K562 (cell line): Measurements from ENCODE around the gene SHISA5. TPM values are rescaled to one million over a fixed set of nuclear protein-coding genes. Genes with fewer than 3 reads are reported as not detected.

ENCODE experiments used
- ERF ChIP-seq: fragments of 450-650 bp; formaldehyde crosslinking; IDR thresholded peaks from 2 replicates; pipeline ENCODE4 v1.4.0; 2020; ENCODE audit warnings: mild to moderate bottlenecking, mixed read lengths
- FOXA1 ChIP-seq: fragments of 450-650 bp; IDR thresholded peaks from 2 replicates; pipeline ENCODE4 v1.6.1; 2016; ENCODE audit warnings: mild to moderate bottlenecking, borderline replicate concordance
- HMG20B ChIP-seq: fragments of 250-450 bp; sonication (Bioruptor Pico); IDR thresholded peaks from 2 replicates; pipeline ENCODE4 v1.5.0; 2021; ENCODE audit warnings: mild to moderate bottlenecking
- ILF3 ChIP-seq: fragments of 450-650 bp; IDR thresholded peaks from 2 replicates; pipeline ENCODE4 v1.6.1; 2018; ENCODE audit warnings: antibody characterized with exemption, mild to moderate bottlenecking, moderate library complexity, borderline replicate concordance
- KDM1A ChIP-seq, 2 experiments: fragments of 450-650 bp; IDR thresholded peaks; 2 replicates each; pipeline ENCODE4 v1.6.1; 2016; ENCODE audit warnings: mild to moderate bottlenecking in 2 of 2
- MXI1 ChIP-seq: IDR thresholded peaks from 2 replicates; pipeline ENCODE4 v1.6.1; 2011; ENCODE audit warnings: low read depth, mild to moderate bottlenecking, improper control_type of control experiment, low read length
- RHOXF2B ChIP-seq: fragments of 250-450 bp; sonication (Bioruptor Pico); conservative IDR thresholded peaks from 2 replicates; pipeline ENCODE4 v1.5.1; 2021
- SETDB1 ChIP-seq: IDR thresholded peaks from one replicate; pipeline ENCODE4 v1.6.1; 2012; ENCODE audit warnings: low read length, control low read depth, inconsistent platforms
- SMARCC2 ChIP-seq: fragments of 450-650 bp; IDR thresholded peaks from 2 replicates; pipeline ENCODE4 v1.6.1; 2017; ENCODE audit warnings: antibody characterized with exemption, moderate library complexity, mild to moderate bottlenecking, low read depth
- SRSF1 ChIP-seq: fragments of 200-400 bp; formaldehyde crosslinking; IDR thresholded peaks from 2 replicates; pipeline ENCODE4 v1.6.1; 2017; ENCODE audit warnings: mild to moderate bottlenecking, low read depth, low read length, moderate library complexity
- ZNF431 ChIP-seq: sonication (generic); formaldehyde crosslinking; IDR thresholded peaks from 2 replicates; pipeline ENCODE4 v1.8.0; 2022; ENCODE audit warnings: mild to moderate bottlenecking, missing genetic modification reagents
- ZNF444 ChIP-seq: fragments of 250-450 bp; sonication (Bioruptor Pico); IDR thresholded peaks from 2 replicates; pipeline ENCODE4 v1.4.0; 2020; ENCODE audit warnings: mild to moderate bottlenecking, moderate library complexity
- ZNF445 ChIP-seq: fragments of 250-450 bp; sonication (Bioruptor Pico); IDR thresholded peaks from 2 replicates; pipeline ENCODE4 v1.4.0; 2020; ENCODE audit warnings: low read depth, mild to moderate bottlenecking, moderate library complexity
- polyA plus RNA-seq, 8 experiments: library from polyadenylated mRNA; depleted of rRNA in 4 of 8; stranded (reverse) in 5 of 8; unstranded in 3 of 8; fragments of >200 nt; fragmentation: Nextera tagmentation in 2 of 8; fragmentation: Illumina TruSeq in 1 of 8; extraction: Ambion mirVana in 2 of 8; extraction: Trizol in 1 of 8; gene quantifications; 2 replicates each; pipeline versions ENCODE4 v1.2.1 to v1.2.3, GENCODE V29; 2011 to 2014; ENCODE audit warnings: inconsistent platforms in 1 of 8, missing spikeins in 1 of 8
- total RNA-seq, 7 experiments: library from RNA; depleted of rRNA in 6 of 7; stranded (reverse); fragments of >200 nt in 6 of 7; fragmentation: Illumina TruSeq in 2 of 7; extraction: Trizol in 2 of 7; gene quantifications; 2 replicates each; pipeline versions ENCODE4 v1.2.1 to v1.2.3, GENCODE V29; 2011 to 2021; ENCODE audit warnings: low replicate concordance in 1 of 7
- TF ChIP-seq, protein P1 (sequence below): fragments of 450-650 bp; IDR thresholded peaks from 2 replicates; pipeline ENCODE4 v1.6.1; 2016; ENCODE audit warnings: low read depth

The SHISA5 gene
- total and polyA plus RNA-seq, 9 of the 15 experiments (the other 6 are each of a cell fraction or from before 2014, with no cell fraction given), result 8.4 to 85.8 (median 56.1) TPM

DNA sequence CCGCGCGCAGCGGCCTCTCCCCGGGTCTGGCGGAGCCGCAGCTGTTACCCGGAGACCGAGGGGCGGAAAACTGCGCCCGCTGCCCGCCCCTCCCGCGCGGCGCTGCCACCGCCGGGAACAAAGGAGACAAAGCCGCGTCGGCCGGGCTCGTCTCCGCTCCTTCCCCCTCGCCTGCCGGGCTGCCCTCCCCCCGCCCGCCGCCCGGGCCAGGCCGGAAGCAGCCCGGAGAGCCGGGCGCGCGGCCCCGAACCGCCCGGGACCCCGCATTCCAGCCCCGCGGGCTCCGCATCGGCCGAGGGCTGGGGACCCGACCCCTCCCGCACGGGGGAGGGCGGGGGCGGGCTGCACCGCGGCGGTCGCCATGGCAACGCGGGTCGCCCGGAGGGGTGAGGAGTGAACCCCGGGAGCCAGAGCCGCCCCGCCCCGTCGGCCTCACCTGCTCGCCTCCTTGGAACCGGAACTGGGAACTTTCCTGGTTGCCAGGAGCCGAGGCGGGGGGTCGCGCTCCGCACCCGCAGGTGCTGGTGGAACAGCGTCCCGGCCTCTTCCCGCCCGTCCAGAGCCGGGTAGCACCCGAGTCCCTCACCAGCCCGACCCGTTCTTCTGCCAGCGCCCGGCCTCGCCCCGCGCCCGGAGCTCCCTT is 74.5 kb downstream of the SHISA5 start (continued):
- TF ChIP-seq ZNF431 (CRISPR knock-in tag), result no peak
- no peak for TF ChIP-seq MXI1
- no peak for TF ChIP-seq SETDB1
- TF ChIP-seq ZNF445 (CRISPR knock-in tag), result no peak
- TF ChIP-seq ZNF444 (CRISPR knock-in tag), result no peak
- TF ChIP-seq HMG20B (CRISPR knock-in tag), result no peak
- TF ChIP-seq FOXA1, result no peak
- TF ChIP-seq SRSF1, result no peak
- TF ChIP-seq ILF3, result no peak
- no peak for TF ChIP-seq ERF
- TF ChIP-seq SMARCC2, result no peak
- TF ChIP-seq KDM1A (IDR thresholded peaks at IDR 0.05), result no peak
- TF ChIP-seq, protein P1, sequence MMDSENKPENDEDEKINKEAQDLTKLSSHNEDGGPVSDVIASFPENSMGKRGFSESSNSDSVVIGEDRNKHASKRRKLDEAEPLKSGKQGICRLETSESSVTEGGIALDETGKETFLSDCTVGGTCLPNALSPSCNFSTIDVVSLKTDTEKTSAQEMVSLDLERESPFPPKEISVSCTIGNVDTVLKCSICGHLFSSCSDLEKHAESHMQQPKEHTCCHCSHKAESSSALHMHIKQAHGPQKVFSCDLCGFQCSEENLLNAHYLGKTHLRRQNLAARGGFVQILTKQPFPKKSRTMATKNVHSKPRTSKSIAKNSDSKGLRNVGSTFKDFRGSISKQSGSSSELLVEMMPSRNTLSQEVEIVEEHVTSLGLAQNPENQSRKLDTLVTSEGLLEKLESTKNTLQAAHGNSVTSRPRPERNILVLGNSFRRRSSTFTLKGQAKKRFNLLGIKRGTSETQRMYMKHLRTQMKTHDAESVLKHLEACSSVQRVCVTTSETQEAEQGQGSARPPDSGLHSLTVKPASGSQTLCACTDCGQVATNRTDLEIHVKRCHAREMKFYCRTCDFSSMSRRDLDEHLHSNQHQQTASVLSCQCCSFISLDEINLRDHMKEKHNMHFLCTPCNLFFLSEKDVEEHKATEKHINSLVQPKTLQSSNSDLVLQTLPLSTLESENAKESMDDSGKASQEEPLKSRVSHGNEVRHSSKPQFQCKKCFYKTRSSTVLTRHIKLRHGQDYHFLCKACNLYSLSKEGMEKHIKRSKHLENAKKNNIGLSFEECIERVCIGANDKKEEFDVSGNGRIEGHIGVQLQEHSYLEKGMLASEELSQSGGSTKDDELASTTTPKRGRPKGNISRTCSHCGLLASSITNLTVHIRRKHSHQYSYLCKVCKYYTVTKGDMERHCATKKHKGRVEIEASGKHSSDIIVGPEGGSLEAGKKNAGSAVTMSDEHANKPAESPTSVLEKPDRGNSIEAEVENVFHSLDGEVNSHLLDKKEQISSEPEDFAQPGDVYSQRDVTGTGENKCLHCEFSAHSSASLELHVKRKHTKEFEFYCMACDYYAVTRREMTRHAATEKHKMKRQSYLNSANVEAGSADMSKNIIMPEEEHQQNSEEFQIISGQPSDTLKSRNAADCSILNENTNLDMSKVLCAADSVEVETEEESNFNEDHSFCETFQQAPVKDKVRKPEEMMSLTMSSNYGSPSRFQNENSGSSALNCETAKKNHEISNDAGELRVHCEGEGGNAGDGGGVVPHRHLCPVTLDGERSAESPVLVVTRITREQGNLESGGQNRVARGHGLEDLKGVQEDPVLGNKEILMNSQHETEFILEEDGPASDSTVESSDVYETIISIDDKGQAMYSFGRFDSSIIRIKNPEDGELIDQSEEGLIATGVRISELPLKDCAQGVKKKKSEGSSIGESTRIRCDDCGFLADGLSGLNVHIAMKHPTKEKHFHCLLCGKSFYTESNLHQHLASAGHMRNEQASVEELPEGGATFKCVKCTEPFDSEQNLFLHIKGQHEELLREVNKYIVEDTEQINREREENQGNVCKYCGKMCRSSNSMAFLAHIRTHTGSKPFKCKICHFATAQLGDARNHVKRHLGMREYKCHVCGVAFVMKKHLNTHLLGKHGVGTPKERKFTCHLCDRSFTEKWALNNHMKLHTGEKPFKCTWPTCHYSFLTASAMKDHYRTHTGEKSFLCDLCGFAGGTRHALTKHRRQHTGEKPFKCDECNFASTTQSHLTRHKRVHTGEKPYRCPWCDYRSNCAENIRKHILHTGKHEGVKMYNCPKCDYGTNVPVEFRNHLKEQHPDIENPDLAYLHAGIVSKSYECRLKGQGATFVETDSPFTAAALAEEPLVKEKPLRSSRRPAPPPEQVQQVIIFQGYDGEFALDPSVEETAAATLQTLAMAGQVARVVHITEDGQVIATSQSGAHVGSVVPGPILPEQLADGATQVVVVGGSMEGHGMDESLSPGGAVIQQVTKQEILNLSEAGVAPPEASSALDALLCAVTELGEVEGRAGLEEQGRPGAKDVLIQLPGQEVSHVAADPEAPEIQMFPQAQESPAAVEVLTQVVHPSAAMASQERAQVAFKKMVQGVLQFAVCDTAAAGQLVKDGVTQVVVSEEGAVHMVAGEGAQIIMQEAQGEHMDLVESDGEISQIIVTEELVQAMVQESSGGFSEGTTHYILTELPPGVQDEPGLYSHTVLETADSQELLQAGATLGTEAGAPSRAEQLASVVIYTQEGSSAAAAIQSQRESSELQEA, result no peak
- no peak for TF ChIP-seq RHOXF2B
